Immature natural killer cell (primary cell): ENCODE results near the gene MCL1. TPM values are rescaled to one million over a fixed set of nuclear protein-coding genes. Genes with fewer than 3 reads are reported as not detected.
"Not testable (repeated sequence)": the region's sequence is repeated elsewhere in the genome, so short reads cannot be mapped to it uniquely, and the experiment has no call there.

Experiments used
- DNase-seq, 3 donors: peaks; one replicate each; pipeline ENCODE4 v3.0.0; 2022; ENCODE audit warnings: mixed read lengths in 1 of 3
- H3K27ac Mint-ChIP-seq, 6 donors: one replicate each; pipeline ENCODE4 v1.8.0; 2020; ENCODE audit warnings: mixed read lengths in 6 of 6, mild to moderate bottlenecking in 5 of 6, inconsistent platforms in 4 of 6, moderate library complexity in 3 of 6
- H3K27me3 Mint-ChIP-seq, 3 donors: one replicate each; pipeline ENCODE4 v1.8.0; 2020 to 2021; ENCODE audit warnings: low read depth in 3 of 3, mild to moderate bottlenecking in 3 of 3, mixed read lengths in 3 of 3, moderate library complexity in 3 of 3, inconsistent platforms in 1 of 3
- H3K36me3 Mint-ChIP-seq, 3 donors: one replicate each; pipeline ENCODE4 v1.8.0; 2020; ENCODE audit warnings: mixed read lengths in 3 of 3, inconsistent platforms in 2 of 3, mild to moderate bottlenecking in 2 of 3
- H3K4me1 Mint-ChIP-seq, 2 donors: one replicate each; pipeline ENCODE4 v1.8.0; 2020; ENCODE audit warnings: inconsistent platforms in 2 of 2, mild to moderate bottlenecking in 2 of 2, mixed read lengths in 2 of 2, moderate library complexity in 1 of 2
- H3K4me3 Mint-ChIP-seq, 5 donors: one replicate each; pipeline ENCODE4 v1.8.0; 2020; ENCODE audit warnings: mild to moderate bottlenecking in 5 of 5, mixed read lengths in 5 of 5, inconsistent platforms in 3 of 5, moderate library complexity in 3 of 5
- H3K9me3 Mint-ChIP-seq, 6 donors: one replicate each; pipeline ENCODE4 v1.8.0; 2020; ENCODE audit warnings: mild to moderate bottlenecking in 6 of 6, mixed read lengths in 6 of 6, inconsistent platforms in 4 of 6, moderate library complexity in 3 of 6
- polyA plus RNA-seq, 3 donors: library from polyadenylated mRNA; unstranded; fragments of 300-500 nt; fragmentation: Illumina TruSeq; gene quantifications; one replicate each; pipeline ENCODE4 v1.2.3, GENCODE V29; 2021

Gene MCL1
- polyA plus RNA-seq, 3 donors from 2014 or later = 44.2 to 113 (median 73.0) TPM

- Mint-ChIP-seq H3K27ac (peak overlapping the region; percentile 90 to 100 (median 97)), H3K4me1 (peaks cover 40 to 56% of the 10 kb centered on the region in 2 donors), H3K4me3 (peak overlapping the region; percentile 20 to 77 (median 63)), H3K9me3 (no peaks in the 10 kb centered on the region), H3K36me3 (peaks cover 4 to 19% (median 18%) of the 10 kb centered on the region in 3 donors), H3K27me3 (peaks cover 3 to 26% (median 5%) of the 10 kb centered on the region in 3 donors)
- peak; percentile 57 to 68 (median 60) for DNase-seq
These were observed 33.9 kb upstream of the MCL1 start for GRCh38 chr1:150613061-150613920.

GRCh38 chr1:150612014-150612345 is 32.6 kb upstream of the MCL1 start:
- DNase-seq = no peak
- Mint-ChIP-seq H3K9me3 (no peaks in the 10 kb centered on the region), H3K27ac (peak overlapping the region; percentile 90 to 100 (median 97)), H3K36me3 (peaks cover 2 to 17% (median 16%) of the 10 kb centered on the region in 3 donors), H3K4me1 (peaks cover 40 to 56% of the 10 kb centered on the region in 2 donors), H3K27me3 (peaks cover 3 to 26% (median 5%) of the 10 kb centered on the region in 3 donors), H3K4me3 (peak overlapping the region; percentile 25 to 71 (median 67))

GRCh38 chr1:150610576-150610975 is 31.2 kb upstream of the MCL1 start:
- no peaks in the 10 kb centered on the region for H3K9me3 Mint-ChIP-seq
- H3K4me1 Mint-ChIP-seq = peaks cover 37 to 43% of the 10 kb centered on the region in 2 donors
- peaks cover 2 to 26% (median 5%) of the 10 kb centered on the region in 3 donors for H3K27me3 Mint-ChIP-seq
- no peak overlapping the region for H3K4me3 Mint-ChIP-seq
- peak overlapping the region; percentile 90 to 100 (median 97) for H3K27ac Mint-ChIP-seq
- peaks cover 0 to 9% (median 6%) of the 10 kb centered on the region in 3 donors for H3K36me3 Mint-ChIP-seq
- DNase-seq = no peak

- Mint-ChIP-seq H3K27ac (peak overlapping the region; percentile 90 to 100 (median 97)), H3K4me1 (peaks cover 34 to 35% of the 10 kb centered on the region in 2 donors), H3K9me3 (no peaks in the 10 kb centered on the region), H3K36me3 (peaks cover 0 to 7% (median 0%) of the 10 kb centered on the region in 3 donors), H3K27me3 (peaks cover 2 to 26% (median 5%) of the 10 kb centered on the region in 3 donors), H3K4me3 (no peak overlapping the region)
- DNase-seq = no peak
These were observed 30.3 kb upstream of the MCL1 start for GRCh38 chr1:150609732-150610131.

- peak overlapping the region in 2 of 6 donors; percentile 43 to 86 for H3K27ac Mint-ChIP-seq
- H3K27me3 Mint-ChIP-seq = peaks cover 0 to 4% (median 2%) of the 10 kb centered on the region in 3 donors
- H3K9me3 Mint-ChIP-seq = no peaks in the 10 kb centered on the region
These were observed 27.2 kb upstream of the MCL1 start for GRCh38 chr1:150606463-150607142.

GRCh38 chr1:150605451-150605731 is 26.0 kb upstream of the MCL1 start:
- not testable (repeated sequence) for H3K36me3 Mint-ChIP-seq, H3K4me3 Mint-ChIP-seq, DNase-seq, H3K4me1 Mint-ChIP-seq, H3K27me3 Mint-ChIP-seq, H3K9me3 Mint-ChIP-seq, H3K27ac Mint-ChIP-seq

More at GRCh38 chr1:150606463-150607142, 27.2 kb upstream of the MCL1 start:
- H3K4me3 Mint-ChIP-seq = no peak overlapping the region
- no peaks in the 10 kb centered on the region for H3K36me3 Mint-ChIP-seq
- peaks cover 7 to 10% of the 10 kb centered on the region in 2 donors for H3K4me1 Mint-ChIP-seq
- DNase-seq = no peak

- Mint-ChIP-seq H3K9me3 (no peaks in the 10 kb centered on the region), H3K4me3 (no peak overlapping the region), H3K27me3 (no peaks in the 10 kb centered on the region), H3K27ac (peak overlapping the region in 2 of 6 donors; percentile 11 to 68), H3K36me3 (peaks cover 0 to 6% (median 0%) of the 10 kb centered on the region in 3 donors), H3K4me1 (no peaks in the 10 kb centered on the region)
- no peak for DNase-seq
These were observed 24.8 kb upstream of the MCL1 start for GRCh38 chr1:150604226-150604588.

- Mint-ChIP-seq H3K4me3 (no peak overlapping the region), H3K27ac (peak overlapping the region in 1 of 6 donors; percentile 61), H3K36me3 (peaks cover 0 to 6% (median 0%) of the 10 kb centered on the region in 3 donors), H3K9me3 (no peaks in the 10 kb centered on the region), H3K27me3 (no peaks in the 10 kb centered on the region), H3K4me1 (no peaks in the 10 kb centered on the region)
- no peak for DNase-seq
These were observed 24.3 kb upstream of the MCL1 start for GRCh38 chr1:150603711-150604110.

- not testable (repeated sequence) for H3K27ac Mint-ChIP-seq, H3K4me3 Mint-ChIP-seq, H3K9me3 Mint-ChIP-seq, H3K4me1 Mint-ChIP-seq, DNase-seq, H3K27me3 Mint-ChIP-seq, H3K36me3 Mint-ChIP-seq
These were observed 23.0 kb upstream of the MCL1 start for GRCh38 chr1:150602372-150602771.

- H3K4me3 Mint-ChIP-seq = no peak overlapping the region
- peak overlapping the region in 2 of 6 donors; percentile 11 to 35 for H3K27ac Mint-ChIP-seq
- H3K27me3 Mint-ChIP-seq = no peaks in the 10 kb centered on the region
- peaks cover 0 to 6% (median under 1%) of the 10 kb centered on the region in 3 donors for H3K36me3 Mint-ChIP-seq
- no peak for DNase-seq
- H3K4me1 Mint-ChIP-seq = no peaks in the 10 kb centered on the region
- no peaks in the 10 kb centered on the region for H3K9me3 Mint-ChIP-seq
These were observed 22.1 kb upstream of the MCL1 start for GRCh38 chr1:150601540-150601939.

- DNase-seq, H3K4me1 Mint-ChIP-seq, H3K27me3 Mint-ChIP-seq, H3K9me3 Mint-ChIP-seq, H3K4me3 Mint-ChIP-seq: not testable (repeated sequence)
- peaks cover 0 to 16% (median 4%) of the 10 kb centered on the region in 3 donors for H3K36me3 Mint-ChIP-seq
- H3K27ac Mint-ChIP-seq = peak overlapping the region in 1 of 6 donors; percentile 2
These were observed 18.9 kb upstream of the MCL1 start for GRCh38 chr1:150598346-150598745.

GRCh38 chr1:150596976-150597375 is 17.6 kb upstream of the MCL1 start:
- Mint-ChIP-seq H3K27me3 (no peaks in the 10 kb centered on the region), H3K27ac (peak overlapping the region in 1 of 6 donors; percentile 58), H3K36me3 (peaks cover 0 to 17% (median 4%) of the 10 kb centered on the region in 3 donors), H3K9me3 (no peaks in the 10 kb centered on the region), H3K4me3 (no peak overlapping the region), H3K4me1 (no peaks in the 10 kb centered on the region)
- DNase-seq = no peak

GRCh38 chr1:150596095-150596892 is 16.9 kb upstream of the MCL1 start:
- H3K36me3 Mint-ChIP-seq = peaks cover 0 to 17% (median 4%) of the 10 kb centered on the region in 3 donors
- no peaks in the 10 kb centered on the region for H3K4me1 Mint-ChIP-seq
- H3K9me3 Mint-ChIP-seq = no peaks in the 10 kb centered on the region
- peak overlapping the region; percentile 8 to 70 (median 26) for H3K27ac Mint-ChIP-seq
- DNase-seq = no peak
- no peaks in the 10 kb centered on the region for H3K27me3 Mint-ChIP-seq
- H3K4me3 Mint-ChIP-seq = no peak overlapping the region
